ENCODE results near the gene DLX4. TPM values are rescaled to one million over a fixed set of nuclear protein-coding genes. Genes with fewer than 3 reads are reported as not detected.

The DLX4 gene
- total RNA-seq, 1 donor from 2014 or later, result not detected

DNA sequence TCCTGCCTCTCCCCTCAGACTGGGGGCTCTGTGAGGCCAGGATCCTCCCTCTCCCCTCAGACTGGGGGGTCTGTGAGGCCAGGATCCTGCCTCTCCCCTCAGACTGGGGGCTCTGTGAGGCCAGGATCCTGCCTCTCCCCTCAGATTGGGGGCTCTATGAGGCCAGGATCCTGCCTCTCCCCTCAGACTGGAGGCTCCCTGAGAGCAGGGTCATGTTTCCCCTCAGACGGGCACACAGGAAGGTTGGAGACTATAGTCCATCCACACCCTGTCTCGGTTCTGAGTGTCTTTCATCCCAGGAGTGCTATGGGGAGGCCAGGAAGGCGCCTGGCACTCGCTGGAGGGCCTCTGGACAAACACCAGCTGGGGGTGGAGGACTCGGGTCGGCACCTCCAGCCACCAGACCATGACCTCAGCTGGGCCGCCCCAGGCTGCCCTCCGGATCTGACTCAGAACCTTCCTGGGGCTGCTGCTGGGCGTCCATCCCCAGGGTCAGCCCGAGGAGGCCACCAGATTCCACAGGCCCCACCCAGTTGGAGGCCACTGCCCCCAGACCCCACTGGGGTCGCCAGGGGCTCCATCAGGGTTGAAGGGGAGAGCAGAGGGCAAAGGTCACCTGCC, 21.9 kb upstream of the DLX4 start:
- H3K4me1 ChIP-seq (ENCODE audit: insufficient read depth, low read length), result peaks cover 8% of the 10 kb centered on the region
- DNase-seq (ENCODE audit: low read depth) (no peak), FAIRE-seq (no peak)
- no peaks in the 10 kb centered on the region for H3K9me3 ChIP-seq (ENCODE audit: insufficient read depth, low read depth, low read length)
- H3K9ac ChIP-seq (ENCODE audit: low read length), result no peak overlapping the region
- H4K20me1 ChIP-seq (ENCODE audit: insufficient read depth, low read length), result no peaks in the 10 kb centered on the region
- Mint-ChIP-seq H3K4me1 (ENCODE audit: low read depth, unreplicated experiment) (no peaks in the 10 kb centered on the region), H3K27ac (ENCODE audit: unreplicated experiment) (no peak overlapping the region), H3K9me3 (ENCODE audit: unreplicated experiment) (peaks cover 2% of the 10 kb centered on the region), H3K4me3 (ENCODE audit: unreplicated experiment) (no peak overlapping the region), H3K36me3 (ENCODE audit: low read depth, unreplicated experiment) (no peaks in the 10 kb centered on the region), H3K27me3 (ENCODE audit: low read depth, unreplicated experiment) (peaks cover 76% of the 10 kb centered on the region)
- no peak overlapping the region for H2AFZ ChIP-seq (ENCODE audit: low read depth, low read length)
- H3K79me2 ChIP-seq (ENCODE audit: insufficient read depth, low read length), result no peaks in the 10 kb centered on the region
- H3K27ac ChIP-seq (ENCODE audit: low read depth, low read length), result no peak overlapping the region
- H3K4me3 ChIP-seq (ENCODE audit: insufficient read depth, low read depth, low read length), result no peak overlapping the region
- TF ChIP-seq, protein P1, sequence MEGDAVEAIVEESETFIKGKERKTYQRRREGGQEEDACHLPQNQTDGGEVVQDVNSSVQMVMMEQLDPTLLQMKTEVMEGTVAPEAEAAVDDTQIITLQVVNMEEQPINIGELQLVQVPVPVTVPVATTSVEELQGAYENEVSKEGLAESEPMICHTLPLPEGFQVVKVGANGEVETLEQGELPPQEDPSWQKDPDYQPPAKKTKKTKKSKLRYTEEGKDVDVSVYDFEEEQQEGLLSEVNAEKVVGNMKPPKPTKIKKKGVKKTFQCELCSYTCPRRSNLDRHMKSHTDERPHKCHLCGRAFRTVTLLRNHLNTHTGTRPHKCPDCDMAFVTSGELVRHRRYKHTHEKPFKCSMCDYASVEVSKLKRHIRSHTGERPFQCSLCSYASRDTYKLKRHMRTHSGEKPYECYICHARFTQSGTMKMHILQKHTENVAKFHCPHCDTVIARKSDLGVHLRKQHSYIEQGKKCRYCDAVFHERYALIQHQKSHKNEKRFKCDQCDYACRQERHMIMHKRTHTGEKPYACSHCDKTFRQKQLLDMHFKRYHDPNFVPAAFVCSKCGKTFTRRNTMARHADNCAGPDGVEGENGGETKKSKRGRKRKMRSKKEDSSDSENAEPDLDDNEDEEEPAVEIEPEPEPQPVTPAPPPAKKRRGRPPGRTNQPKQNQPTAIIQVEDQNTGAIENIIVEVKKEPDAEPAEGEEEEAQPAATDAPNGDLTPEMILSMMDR (IDR thresholded peaks at IDR 0.05; ENCODE audit: insufficient read depth, low read depth, low read length), result no peak
- TF ChIP-seq EZH2 (IDR thresholded peaks at IDR 0.05; ENCODE audit: insufficient read depth, low read length), result no peak
- H3K4me2 ChIP-seq (ENCODE audit: low read length), result no peak overlapping the region
- H3K27me3 ChIP-seq (ENCODE audit: insufficient read depth, low read length), result peaks cover 30% of the 10 kb centered on the region
- no peaks in the 10 kb centered on the region for H3K36me3 ChIP-seq (ENCODE audit: insufficient read depth, low read length)

DNA sequence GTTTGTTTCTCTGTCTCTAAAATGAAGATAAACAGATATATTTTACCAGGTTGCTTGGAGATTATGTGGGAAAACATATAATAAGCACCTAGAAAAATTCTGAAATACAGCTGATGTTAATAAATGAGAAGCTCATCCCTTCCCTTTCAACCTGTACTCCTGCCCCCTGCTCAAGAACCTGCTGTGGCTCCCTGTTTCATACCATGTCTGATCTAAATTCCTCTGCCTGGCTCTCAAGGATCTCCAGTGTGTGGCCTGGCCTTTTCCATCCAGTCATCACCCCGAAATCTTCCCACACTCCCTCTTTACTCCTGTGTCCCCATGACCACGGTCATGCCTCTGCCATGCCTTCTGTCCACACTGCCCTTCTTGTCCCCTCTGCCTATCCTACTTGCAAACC, 19.4 kb upstream of the DLX4 start:
- Histone ChIP-seq H3K9ac (ENCODE audit: low read length) (no peak overlapping the region), H3K4me1 (ENCODE audit: insufficient read depth, low read length) (peaks cover 13% of the 10 kb centered on the region), H2AFZ (ENCODE audit: low read depth, low read length) (no peak overlapping the region), H3K27me3 (ENCODE audit: insufficient read depth, low read length) (peaks cover 22% of the 10 kb centered on the region), H3K4me3 (ENCODE audit: insufficient read depth, low read depth, low read length) (no peak overlapping the region), H3K79me2 (ENCODE audit: insufficient read depth, low read length) (no peaks in the 10 kb centered on the region), H3K9me3 (ENCODE audit: insufficient read depth, low read depth, low read length) (no peaks in the 10 kb centered on the region), H4K20me1 (ENCODE audit: insufficient read depth, low read length) (peaks cover 7% of the 10 kb centered on the region), H3K4me2 (ENCODE audit: low read length) (no peak overlapping the region), H3K36me3 (ENCODE audit: insufficient read depth, low read length) (no peaks in the 10 kb centered on the region), H3K27ac (ENCODE audit: low read depth, low read length) (no peak overlapping the region)
- no peak overlapping the region for H3K27ac Mint-ChIP-seq (ENCODE audit: unreplicated experiment)
- DNase-seq (ENCODE audit: low read depth), result no peak
- peaks cover 72% of the 10 kb centered on the region for H3K27me3 Mint-ChIP-seq (ENCODE audit: low read depth, unreplicated experiment)
- H3K36me3 Mint-ChIP-seq (ENCODE audit: low read depth, unreplicated experiment), result no peaks in the 10 kb centered on the region
- no peak for FAIRE-seq
- H3K9me3 Mint-ChIP-seq (ENCODE audit: unreplicated experiment), result no peaks in the 10 kb centered on the region
- TF ChIP-seq EZH2 (IDR thresholded peaks at IDR 0.05; ENCODE audit: insufficient read depth, low read length), result no peak
- TF ChIP-seq, protein P1 (IDR thresholded peaks at IDR 0.05; ENCODE audit: insufficient read depth, low read depth, low read length), result no peak
- H3K4me1 Mint-ChIP-seq (ENCODE audit: low read depth, unreplicated experiment), result peaks cover 4% of the 10 kb centered on the region
- H3K4me3 Mint-ChIP-seq (ENCODE audit: unreplicated experiment), result no peak overlapping the region

DNA sequence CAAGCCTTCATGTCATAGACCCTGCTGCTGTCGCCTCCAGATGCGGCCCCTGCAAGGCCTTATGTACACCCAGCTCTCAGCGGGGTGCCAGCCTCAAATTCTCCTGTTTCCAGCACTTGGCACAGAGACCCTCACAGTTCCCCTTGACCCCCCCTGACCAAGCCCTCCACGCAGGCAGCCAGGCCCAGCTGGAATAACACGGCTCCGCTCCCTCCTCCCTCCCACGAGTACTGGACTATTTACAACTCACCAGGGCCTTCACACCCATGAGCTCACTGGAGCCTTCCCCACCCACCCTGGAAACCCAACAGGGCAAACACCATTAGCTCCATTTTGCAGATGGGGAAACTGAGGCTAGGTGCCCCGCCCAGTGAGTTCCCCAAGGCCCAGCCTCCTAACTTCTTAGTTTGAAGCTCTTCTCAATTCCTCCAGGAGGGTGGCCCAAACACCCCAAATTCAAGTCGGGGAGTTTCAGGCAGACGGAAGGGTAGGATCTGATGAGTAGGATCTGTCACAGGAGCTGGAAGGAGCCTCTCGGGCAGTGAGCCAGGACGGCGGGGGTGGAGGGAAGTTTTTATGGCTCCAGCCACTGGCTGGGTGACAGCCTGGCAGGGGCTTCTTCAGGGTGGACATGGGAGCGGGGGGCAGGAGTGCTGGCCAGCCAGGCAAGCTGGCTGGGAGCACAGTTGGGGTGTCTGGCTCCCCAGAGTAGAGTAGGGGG, 17.5 kb upstream of the DLX4 start:
- Mint-ChIP-seq H3K4me3 (ENCODE audit: unreplicated experiment) (no peak overlapping the region), H3K4me1 (ENCODE audit: low read depth, unreplicated experiment) (peaks cover 4% of the 10 kb centered on the region), H3K9me3 (ENCODE audit: unreplicated experiment) (no peaks in the 10 kb centered on the region), H3K27ac (ENCODE audit: unreplicated experiment) (no peak overlapping the region), H3K36me3 (ENCODE audit: low read depth, unreplicated experiment) (no peaks in the 10 kb centered on the region), H3K27me3 (ENCODE audit: low read depth, unreplicated experiment) (peaks cover 72% of the 10 kb centered on the region)
- Histone ChIP-seq H3K4me3 (ENCODE audit: insufficient read depth, low read depth, low read length) (no peak overlapping the region), H2AFZ (ENCODE audit: low read depth, low read length) (no peak overlapping the region), H3K4me1 (ENCODE audit: insufficient read depth, low read length) (peaks cover 11% of the 10 kb centered on the region), H3K36me3 (ENCODE audit: insufficient read depth, low read length) (no peaks in the 10 kb centered on the region), H3K9me3 (ENCODE audit: insufficient read depth, low read depth, low read length) (no peaks in the 10 kb centered on the region), H3K4me2 (ENCODE audit: low read length) (no peak overlapping the region), H4K20me1 (ENCODE audit: insufficient read depth, low read length) (peaks cover 7% of the 10 kb centered on the region), H3K27me3 (ENCODE audit: insufficient read depth, low read length) (peaks cover 19% of the 10 kb centered on the region), H3K9ac (ENCODE audit: low read length) (no peak overlapping the region), H3K79me2 (ENCODE audit: insufficient read depth, low read length) (no peaks in the 10 kb centered on the region), H3K27ac (ENCODE audit: low read depth, low read length) (no peak overlapping the region)
- DNase-seq (ENCODE audit: low read depth) (no peak), FAIRE-seq (no peak)
- TF ChIP-seq, protein P1 (IDR thresholded peaks at IDR 0.05; ENCODE audit: insufficient read depth, low read depth, low read length), result no peak
- no peak for TF ChIP-seq EZH2 (IDR thresholded peaks at IDR 0.05; ENCODE audit: insufficient read depth, low read length)

All from astrocyte (in vitro differentiated cells and primary cell).